Neural cell (in vitro differentiated cells): ENCODE data around the gene DDC. TPM values are rescaled to one million over a fixed set of nuclear protein-coding genes. Genes with fewer than 3 reads are reported as not detected.

Source experiments
- H2AFZ ChIP-seq: fragments of 200-600, 300-800 bp; sonication (generic), shearing (Covaris generic); 2 replicates; pipeline ENCODE4 v1.6.0; 2014; ENCODE audit warnings: low read depth, mild to moderate bottlenecking, antibody characterized with exemption, low read length, moderate library complexity
- H3F3A ChIP-seq: fragments of 200-600 bp; shearing (Covaris generic); 2 replicates; pipeline ENCODE4 v1.6.1; 2016; ENCODE audit warnings: mild to moderate bottlenecking, moderate library complexity, mixed read lengths, antibody characterized with exemption, low read length; ENCODE audit not compliant: insufficient read depth, poor library complexity, severe bottlenecking
- H3K27ac ChIP-seq: fragments of 200-600, 300-800 bp; sonication (generic), shearing (Covaris generic); 2 replicates; pipeline ENCODE4 v1.5.1; 2014; ENCODE audit warnings: mild to moderate bottlenecking, low read length, moderate library complexity
- H3K27me3 ChIP-seq: fragments of 300-800, 200-600 bp; sonication (generic), shearing (Covaris generic); 2 replicates; pipeline ENCODE4 v1.6.0; 2014; ENCODE audit warnings: mild to moderate bottlenecking, low read depth, low read length, moderate library complexity; ENCODE audit not compliant: insufficient read depth
- H3K36me3 ChIP-seq: fragments of 300-800, 200-600 bp; sonication (generic), shearing (Covaris generic); 2 replicates; pipeline ENCODE4 v1.5.1; 2014; ENCODE audit warnings: mild to moderate bottlenecking, antibody characterized with exemption, low read length, moderate library complexity; ENCODE audit not compliant: insufficient read depth
- H3K4me2 ChIP-seq: fragments of 300-800, 200-600 bp; sonication (generic), shearing (Covaris generic); 2 replicates; pipeline ENCODE4 v1.6.0; 2014; ENCODE audit warnings: mild to moderate bottlenecking, low read length
- H3K4me3 ChIP-seq: fragments of 300-800, 200-600 bp; sonication (generic), shearing (Covaris generic); 2 replicates; pipeline ENCODE4 v1.5.1; 2014; ENCODE audit warnings: mild to moderate bottlenecking, low read length, moderate library complexity
- H3K79me2 ChIP-seq: fragments of 200-600 bp; shearing (Covaris generic); replicated peaks from 2 replicates; pipeline ENCODE4 v1.6.0; 2014; ENCODE audit warnings: mild to moderate bottlenecking, low read length, moderate library complexity; ENCODE audit not compliant: insufficient read depth
- H3K9ac ChIP-seq: fragments of 300-800, 200-600 bp; sonication (generic), shearing (Covaris generic); 2 replicates; pipeline ENCODE4 v1.6.1; 2016; ENCODE audit warnings: mild to moderate bottlenecking, low read length, mixed read lengths
- H3K9me2 ChIP-seq: fragments of 200-600 bp; shearing (Covaris generic); 2 replicates; pipeline ENCODE4 v1.6.1; 2016; ENCODE audit warnings: mild to moderate bottlenecking, low read length, mixed read lengths; ENCODE audit not compliant: insufficient read depth
- H3K9me3 ChIP-seq: fragments of 200-600, 300-800 bp; sonication (generic), shearing (Covaris generic); 2 replicates; pipeline ENCODE4 v1.6.1; 2016; ENCODE audit warnings: mild to moderate bottlenecking, mixed run types, low read length, moderate library complexity, mixed read lengths
- H4K20me1 ChIP-seq: fragments of 200-600 bp; shearing (Covaris generic); 2 replicates; pipeline ENCODE4 v1.6.1; 2016; ENCODE audit warnings: mild to moderate bottlenecking, mixed run types; ENCODE audit not compliant: insufficient read depth
- CTCF ChIP-seq: fragments of 450-650 bp; IDR thresholded peaks from 2 replicates; pipeline ENCODE4 v1.5.1; 2014; ENCODE audit warnings: antibody characterized with exemption, mild to moderate bottlenecking, moderate library complexity; ENCODE audit not compliant: poor library complexity, severe bottlenecking
- EP300 ChIP-seq: fragments of 450-650 bp; conservative IDR thresholded peaks from 2 replicates; pipeline ENCODE4 v1.6.1; 2014; ENCODE audit warnings: antibody characterized with exemption, mild to moderate bottlenecking, moderate library complexity; ENCODE audit not compliant: poor library complexity, severe bottlenecking
- EZH2 ChIP-seq: fragments of 200-600, 300-800 bp; shearing (Covaris generic), sonication (generic); IDR thresholded peaks from 2 replicates; pipeline ENCODE4 v1.6.1; 2014; ENCODE audit warnings: antibody characterized with exemption, low read length, borderline replicate concordance, mild to moderate bottlenecking; ENCODE audit not compliant: insufficient read depth, poor library complexity, severe bottlenecking
- MXI1 ChIP-seq: fragments of 450-650 bp; conservative IDR thresholded peaks from 2 replicates; pipeline ENCODE4 v1.6.1; 2014; ENCODE audit warnings: antibody characterized with exemption, mild to moderate bottlenecking; ENCODE audit not compliant: poor library complexity, severe bottlenecking
- POLR2AphosphoS5 ChIP-seq: IDR thresholded peaks from 2 replicates; pipeline ENCODE4 v1.6.1; 2012
- RAD21 ChIP-seq: fragments of 450-650 bp; conservative IDR thresholded peaks from 2 replicates; pipeline ENCODE4 v1.6.1; 2014; ENCODE audit warnings: antibody characterized with exemption, mild to moderate bottlenecking, moderate library complexity
- REST ChIP-seq: IDR thresholded peaks from 2 replicates; pipeline ENCODE4 v1.6.1; 2012; ENCODE audit warnings: borderline replicate concordance
- SMC3 ChIP-seq: fragments of 450-650 bp; conservative IDR thresholded peaks from 2 replicates; pipeline ENCODE4 v1.6.1; 2014; ENCODE audit warnings: antibody characterized with exemption, mild to moderate bottlenecking, moderate library complexity; ENCODE audit not compliant: poor library complexity
- TAF1 ChIP-seq: IDR thresholded peaks from 2 replicates; pipeline ENCODE4 v1.6.1; 2012; ENCODE audit warnings: low read depth
- polyA plus RNA-seq: library from polyadenylated mRNA; depleted of rRNA; stranded (reverse); fragments of >200 nt; gene quantifications from 2 replicates; pipeline ENCODE4 v1.2.3, GENCODE V29; 2014

Gene DDC
- polyA plus RNA-seq, 1 donor from 2014 or later = 42.9 TPM

GRCh38 chr7:50431316-50431715, 133.9 kb downstream of the DDC start:
- Histone ChIP-seq H3K27ac (no peak overlapping the region), H3K36me3 (no peaks in the 10 kb centered on the region), H2AFZ (no peak overlapping the region), H3K9me2 (no peaks in the 10 kb centered on the region), H4K20me1 (no peaks in the 10 kb centered on the region), H3K4me2 (no peak overlapping the region), H3K27me3 (no peaks in the 10 kb centered on the region), H3K79me2 (no peaks in the 10 kb centered on the region), H3K9ac (no peak overlapping the region), H3K4me3 (no peak overlapping the region), H3F3A (no peaks in the 10 kb centered on the region), H3K9me3 (no peaks in the 10 kb centered on the region)
- no peak for TF ChIP-seq CTCF
- no peak for TF ChIP-seq MXI1
- TF ChIP-seq TAF1 = no peak
- no peak for TF ChIP-seq REST
- no peak for TF ChIP-seq POLR2AphosphoS5
- TF ChIP-seq SMC3 = no peak
- TF ChIP-seq RAD21 = no peak
- TF ChIP-seq EZH2 = no peak
- TF ChIP-seq EP300 = no peak

GRCh38 chr7:50428911-50429310, 136.3 kb downstream of the DDC start:
- no peak overlapping the region for H2AFZ ChIP-seq
- no peak for TF ChIP-seq EP300
- no peaks in the 10 kb centered on the region for H3K79me2 ChIP-seq

GRCh38 chr7:50427518-50427917, 137.7 kb downstream of the DDC start:
- Histone ChIP-seq H2AFZ (no peak overlapping the region), H3K79me2 (no peaks in the 10 kb centered on the region), H3F3A (no peaks in the 10 kb centered on the region), H3K9ac (no peak overlapping the region), H3K27ac (no peak overlapping the region), H3K9me3 (no peaks in the 10 kb centered on the region), H3K9me2 (no peaks in the 10 kb centered on the region), H3K4me2 (no peak overlapping the region), H3K36me3 (no peaks in the 10 kb centered on the region), H3K27me3 (no peaks in the 10 kb centered on the region), H3K4me3 (no peak overlapping the region), H4K20me1 (no peaks in the 10 kb centered on the region)
- TF ChIP-seq MXI1 (no peak), REST (no peak), POLR2AphosphoS5 (no peak), RAD21 (no peak), EZH2 (no peak), EP300 (no peak), TAF1 (no peak), CTCF (no peak), SMC3 (no peak)

More at GRCh38 chr7:50428911-50429310, 136.3 kb downstream of the DDC start:
- Histone ChIP-seq H3K9me3 (no peaks in the 10 kb centered on the region), H3K4me3 (no peak overlapping the region), H3K27ac (no peak overlapping the region), H3K9me2 (no peaks in the 10 kb centered on the region), H3F3A (no peaks in the 10 kb centered on the region), H3K4me2 (no peak overlapping the region), H4K20me1 (no peaks in the 10 kb centered on the region), H3K27me3 (no peaks in the 10 kb centered on the region), H3K9ac (no peak overlapping the region), H3K36me3 (no peaks in the 10 kb centered on the region)
